GM12878 (cell line): ENCODE results near the gene ADCY2. TPM values are rescaled to one million over a fixed set of nuclear protein-coding genes. Genes with fewer than 3 reads are reported as not detected.

ENCODE experiments used
- ATAC-seq: fragments of 200-7000 bp; cut with Tn5 transposase; 3 replicates; pipeline ENCODE4 v1.9.1; 2020; ENCODE audit warnings: mild to moderate bottlenecking, moderate library complexity
- BruUV-seq: library from RNA; stranded (reverse); fragments of 400-500 nt; replicated peaks from 2 replicates; lab custom pipeline; 2021; lab: Mats Ljungman, UMichigan
- CTCF ChIA-PET: fragments of 300-600 bp; sonication (Branson Sonifier 250); formaldehyde crosslinking; extraction: SDS; loops from one replicate; lab custom pipeline; 2021; ENCODE audit warnings: inconsistent platforms; lab: Yijun Ruan, JAX
- POLR2A ChIA-PET: fragments of 350-600 bp; formaldehyde crosslinking; extraction: SDS; loops from one replicate; lab custom pipeline; 2021; ENCODE audit warnings: inconsistent platforms; lab: Charles Lee
- RAD21 ChIA-PET: fragments of 300-600 bp; sonication (Branson Sonifier 250); formaldehyde crosslinking; loops from one replicate; lab custom pipeline; 2023; ENCODE audit warnings: antibody characterized with exemption; ENCODE audit not compliant: unreplicated experiment; lab: Charles Lee
- SMC1A ChIA-PET: fragments of 300-600 bp; sonication (Branson Sonifier 250); formaldehyde crosslinking; loops from one replicate; lab custom pipeline; 2023; ENCODE audit not compliant: unreplicated experiment, uncharacterized antibody; lab: Charles Lee
- DNase-seq: peaks from one replicate; pipeline ENCODE4 v3.0.0-alpha.2; 2011; ENCODE audit warnings: low read depth, low spot score
- FAIRE-seq: peaks from 3 replicates; lab custom pipeline; 2011; peaks lifted over from hg19 to GRCh38; lab: Jason Lieb, UNC
- H2AFZ ChIP-seq: 2 replicates; pipeline ENCODE4 v1.6.0; 2011; ENCODE audit warnings: low read depth, low read length, control low read depth; ENCODE audit not compliant: control insufficient read depth
- H3K27ac ChIP-seq: 2 replicates; pipeline ENCODE4 v1.5.1; 2011; ENCODE audit warnings: control low read depth; ENCODE audit not compliant: control insufficient read depth, insufficient read depth
- H3K27me3 ChIP-seq, 2 experiments: replicated peaks in 1 of 2; 2 replicates each; pipeline versions ENCODE4 v1.6.0 to v1.6.1; 2011; ENCODE audit warnings: low read length in 1 of 2; ENCODE audit not compliant: control insufficient read depth in 2 of 2, insufficient read depth in 2 of 2
- H3K36me3 ChIP-seq, 2 experiments: 2 replicates each; pipeline ENCODE4 v1.5.1; 2011; ENCODE audit warnings: low read length in 1 of 2; ENCODE audit not compliant: control insufficient read depth in 2 of 2, insufficient read depth in 2 of 2
- H3K4me1 ChIP-seq: 2 replicates; pipeline ENCODE4 v1.6.1; 2011; ENCODE audit warnings: mild to moderate bottlenecking, low read length, moderate library complexity, mixed read lengths; ENCODE audit not compliant: control insufficient read depth, insufficient read depth
- H3K4me2 ChIP-seq: 2 replicates; pipeline ENCODE4 v1.6.0; 2011; ENCODE audit warnings: control low read depth; ENCODE audit not compliant: control insufficient read depth, insufficient read depth
- H3K4me3 ChIP-seq: fragments of 200-600 bp; sonication (generic); 2 replicates; pipeline ENCODE4 v1.5.1; 2016
- H3K79me2 ChIP-seq: 2 replicates; pipeline ENCODE4 v1.6.0; 2011; ENCODE audit warnings: low read length; ENCODE audit not compliant: control insufficient read depth, insufficient read depth
- H3K9ac ChIP-seq: 2 replicates; pipeline ENCODE4 v1.8.0; 2011; ENCODE audit warnings: low read length, control low read depth, mixed read lengths; ENCODE audit not compliant: control insufficient read depth, insufficient read depth
- H3K9me3 ChIP-seq: replicated peaks from 3 replicates; pipeline ENCODE4 v1.5.1; 2011; ENCODE audit warnings: mild to moderate bottlenecking, low read length; ENCODE audit not compliant: control insufficient read depth, insufficient read depth
- H4K20me1 ChIP-seq: 2 replicates; pipeline ENCODE4 v1.6.0; 2011; ENCODE audit not compliant: control insufficient read depth, insufficient read depth
- BHLHE40 ChIP-seq, 2 experiments: fragments of 450-650 bp in 1 of 2; IDR thresholded peaks; 2 replicates each; pipeline ENCODE4 v1.6.1; 2011 to 2017; ENCODE audit warnings: low read depth in 2 of 2, borderline replicate concordance in 1 of 2, improper control_type of control experiment in 1 of 2, low read length in 1 of 2, mild to moderate bottlenecking in 1 of 2
- EP300 ChIP-seq, 2 experiments: fragments of 150-350 bp in 1 of 2; IDR thresholded peaks; 2 replicates each; pipeline ENCODE4 v1.6.1; 2011 to 2012; ENCODE audit warnings: low read depth in 2 of 2, low read length in 2 of 2, borderline replicate concordance in 1 of 2, improper control_type of control experiment in 1 of 2, inconsistent platforms in 1 of 2; ENCODE audit not compliant: control insufficient read depth in 1 of 2
- HDGF ChIP-seq: fragments of 450-650 bp; IDR thresholded peaks from 2 replicates; pipeline ENCODE4 v1.6.1; 2016; ENCODE audit warnings: antibody characterized with exemption
- MTA3 ChIP-seq: IDR thresholded peaks from 2 replicates; pipeline ENCODE4 v1.6.1; 2012; ENCODE audit warnings: low read length, inconsistent platforms, borderline replicate concordance
- NFIC ChIP-seq: IDR thresholded peaks from 2 replicates; pipeline ENCODE4 v1.6.1; 2012; ENCODE audit warnings: low read depth, mild to moderate bottlenecking, inconsistent platforms, low read length, moderate library complexity
- RAD51 ChIP-seq: fragments of 450-650 bp; IDR thresholded peaks from 2 replicates; pipeline ENCODE4 v1.6.1; 2016; ENCODE audit warnings: moderate library complexity, mild to moderate bottlenecking, inconsistent platforms
- RB1 ChIP-seq: fragments of 450-650 bp; formaldehyde crosslinking; IDR thresholded peaks from 2 replicates; pipeline ENCODE4 v1.6.1; 2017; ENCODE audit warnings: mild to moderate bottlenecking, borderline replicate concordance
- SMC3 ChIP-seq: IDR thresholded peaks from 2 replicates; pipeline ENCODE4 v1.6.1; 2011; ENCODE audit warnings: low read length, improper control_type of control experiment, borderline replicate concordance
- SUPT20H ChIP-seq: IDR thresholded peaks from 2 replicates; pipeline ENCODE4 v1.6.1; 2011; ENCODE audit warnings: low read depth, mild to moderate bottlenecking, low read length, moderate library complexity, borderline replicate concordance; ENCODE audit not compliant: control insufficient read depth
- SUZ12 ChIP-seq: fragments of 200-600 bp; sonication (generic); IDR thresholded peaks from one replicate; pipeline ENCODE4 v1.6.1; 2018; ENCODE audit warnings: antibody characterized with exemption, mild to moderate bottlenecking; ENCODE audit not compliant: unreplicated experiment
- WRNIP1 ChIP-seq: IDR thresholded peaks from 2 replicates; pipeline ENCODE4 v1.6.1; 2011; ENCODE audit warnings: low read depth, low read length, improper control_type of control experiment, borderline replicate concordance
- YY1 ChIP-seq: IDR thresholded peaks from 2 replicates; pipeline ENCODE4 v1.6.1; 2011; ENCODE audit warnings: low read depth, mild to moderate bottlenecking, low read length
- ZNF622 ChIP-seq: fragments of 450-650 bp; IDR thresholded peaks from 2 replicates; pipeline ENCODE4 v1.6.1; 2017; ENCODE audit warnings: mild to moderate bottlenecking, inconsistent platforms
- ZZZ3 ChIP-seq: IDR thresholded peaks from 2 replicates; pipeline ENCODE4 v1.6.1; 2011; ENCODE audit warnings: low read depth; ENCODE audit not compliant: control insufficient read depth, insufficient read length
- WGBS: methylation state at CpG from one replicate; pipeline ENCODE4 v1.1.6; 2016; ENCODE audit warnings: low lambda C conversion rate; ENCODE audit not compliant: insufficient replicate concordance, insufficient coverage; ENCODE audit errors: missing lambda C conversion rate; 5-methylcytosine and 5-hydroxymethylcytosine counted together
- in situ Hi-C: fragments of 300-500 bp; cut with MboI; formaldehyde crosslinking; loops from 9 replicates; pipeline ENCODE4 v1.14.3; 2018; ENCODE audit warnings: mixed read lengths
- intact Hi-C: fragments of 100-400 bp; cut with micrococcal nuclease; formaldehyde crosslinking; loops from one replicate; pipeline ENCODE4 v1.14.2; 2022; ENCODE audit not compliant: unreplicated experiment
- polyA plus RNA-seq, 11 experiments: library from polyadenylated mRNA; depleted of rRNA in 4 of 11; unstranded in 6 of 11; stranded (reverse) in 5 of 11; fragments of >200 nt; fragmentation: Nextera tagmentation in 4 of 11; fragmentation: Illumina TruSeq in 1 of 11; extraction: Ambion mirVana in 4 of 11; extraction: Trizol in 1 of 11; gene quantifications; 1 replicate in 1 of 11; 2 replicates in 10 of 11; pipeline versions ENCODE4 v1.2.1 to v1.2.3, GENCODE V29; 2011 to 2016; ENCODE audit warnings: inconsistent platforms in 2 of 11, missing spikeins in 2 of 11, low read depth in 1 of 11
- total RNA-seq, 4 experiments: library from RNA; depleted of rRNA in 3 of 4; stranded (reverse); fragments of >200 nt in 3 of 4; fragmentation: Illumina TruSeq in 1 of 4; extraction: Trizol in 1 of 4; gene quantifications; 2 replicates each; pipeline versions ENCODE4 v1.2.1 to v1.2.3, GENCODE V29; 2013 to 2021
- TF ChIP-seq, protein P1 (sequence below): IDR thresholded peaks from 2 replicates; pipeline ENCODE4 v1.6.1; 2012; ENCODE audit warnings: low read depth, low read length, improper control_type of control experiment

The ADCY2 gene
- total and polyA plus RNA-seq, 10 of the 15 experiments (the other 5 are each of a cell fraction or from before 2014, with no cell fraction given), result 0.07 to 0.26 TPM; not detected in 8

DNA sequence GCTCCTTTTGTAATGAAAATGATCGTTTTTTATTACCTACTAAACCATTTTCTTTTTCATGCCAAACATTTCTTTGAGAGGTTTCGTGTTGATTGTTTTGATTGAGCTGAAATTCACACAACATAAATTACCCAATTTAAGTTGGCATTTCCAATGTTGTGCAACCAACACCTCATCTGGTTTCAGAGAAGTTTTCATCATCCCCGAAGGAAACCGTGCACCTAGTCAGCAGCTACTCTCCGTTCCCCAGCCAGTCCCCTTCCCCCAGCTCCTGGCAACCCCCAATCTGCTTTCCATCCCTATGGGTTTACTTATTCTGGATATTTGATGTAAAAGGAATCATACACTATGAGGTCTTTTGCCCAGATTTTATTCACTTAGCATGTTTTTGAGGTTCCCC lies 123.6 kb downstream of the ADCY2 start:
- intact Hi-C loops (no loop called here), in situ Hi-C loops (no loop called here)
- SMC1A ChIA-PET, result interaction anchor here (1.0 kb wide), 1 partner anchor 297 kb away, joined by 3 read pairs; no protein-coding TSS in a partner anchor
- ATAC-seq (no peak), FAIRE-seq (no peak), DNase-seq (no peak)
- POLR2A ChIA-PET, result no interaction called here
- TF ChIP-seq NFIC (no peak), ZNF622 (no peak), RAD51 (no peak), SUZ12 (no peak), SMC3 (no peak), MTA3 (no peak), SUPT20H (no peak), BHLHE40 (IDR thresholded peaks at IDR 0.05; ENCODE audit: borderline replicate concordance in 1 of 2, low read depth in 2 of 2, low read length in 1 of 2) (no peak), ZZZ3 (no peak), WRNIP1 (no peak), HDGF (no peak), YY1 (no peak), RB1 (no peak), EP300 (IDR thresholded peaks at IDR 0.05; ENCODE audit: borderline replicate concordance in 1 of 2, control insufficient read depth in 1 of 2, low read depth in 2 of 2, low read length in 2 of 2) (no peak)
- TF ChIP-seq, protein P1, sequence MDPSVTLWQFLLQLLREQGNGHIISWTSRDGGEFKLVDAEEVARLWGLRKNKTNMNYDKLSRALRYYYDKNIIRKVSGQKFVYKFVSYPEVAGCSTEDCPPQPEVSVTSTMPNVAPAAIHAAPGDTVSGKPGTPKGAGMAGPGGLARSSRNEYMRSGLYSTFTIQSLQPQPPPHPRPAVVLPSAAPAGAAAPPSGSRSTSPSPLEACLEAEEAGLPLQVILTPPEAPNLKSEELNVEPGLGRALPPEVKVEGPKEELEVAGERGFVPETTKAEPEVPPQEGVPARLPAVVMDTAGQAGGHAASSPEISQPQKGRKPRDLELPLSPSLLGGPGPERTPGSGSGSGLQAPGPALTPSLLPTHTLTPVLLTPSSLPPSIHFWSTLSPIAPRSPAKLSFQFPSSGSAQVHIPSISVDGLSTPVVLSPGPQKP, result no peak
- BruUV-seq, result no TSS peak
- no peaks in the 10 kb centered on the region for H3K27me3 ChIP-seq
- H3K4me3 ChIP-seq, result no peak overlapping the region
- RAD21 ChIA-PET, result no interaction called here
- H3K79me2 ChIP-seq, result no peaks in the 10 kb centered on the region
- no peaks in the 10 kb centered on the region for H3K36me3 ChIP-seq
- WGBS, result 14% methylated on average over 5 of the region's 5 CpGs
- H3K9ac ChIP-seq, result no peak overlapping the region
- no peak overlapping the region for H2AFZ ChIP-seq
- H4K20me1 ChIP-seq, result no peaks in the 10 kb centered on the region
- CTCF ChIA-PET, result no interaction called here
- no peak overlapping the region for H3K27ac ChIP-seq
- no peaks in the 10 kb centered on the region for H3K9me3 ChIP-seq
- no peaks in the 10 kb centered on the region for H3K4me1 ChIP-seq
- no peak overlapping the region for H3K4me2 ChIP-seq
